Endometrial microvascular endothelial cells (primary cell): ENCODE results near the gene AP4S1. TPM values are rescaled to one million over a fixed set of nuclear protein-coding genes. Genes with fewer than 3 reads are reported as not detected.

Experiments
- in situ Hi-C: cut with HindIII; loops from 2 replicates; pipeline ENCODE4 v1.10.0; 2017; ENCODE audit warnings: low sequenced_read_pairs, low pct_unique_long_range_greater_than_20kb; ENCODE audit errors: inconsistent ontology term
- total RNA-seq: library from RNA; depleted of rRNA; stranded (reverse); fragments of >200 nt; gene quantifications from one replicate; pipeline ENCODE4 v1.2.3, GENCODE V29; 2015; ENCODE audit errors: inconsistent ontology term

Gene AP4S1
- total RNA-seq, 1 donor from 2014 or later = 18.8 TPM

GRCh38 chr14:31113794-31114193 is 88.3 kb downstream of the AP4S1 start:
- in situ Hi-C loops = no loop called here

GRCh38 chr14:31118892-31119291 is 93.4 kb downstream of the AP4S1 start:
- in situ Hi-C loops = no loop called here

- in situ Hi-C loops = no loop called here
These were observed 96.7 kb downstream of the AP4S1 start for GRCh38 chr14:31122098-31122611.

GRCh38 chr14:31122921-31123320 is 97.5 kb downstream of the AP4S1 start:
- in situ Hi-C loops = no loop called here

- in situ Hi-C loops = no loop called here
These were observed 98.7 kb downstream of the AP4S1 start for GRCh38 chr14:31124197-31124596.

GRCh38 chr14:31125231-31125630 is 99.8 kb downstream of the AP4S1 start:
- in situ Hi-C loops = no loop called here

GRCh38 chr14:31126680-31127079 is 101.2 kb downstream of the AP4S1 start:
- in situ Hi-C loops = no loop called here

GRCh38 chr14:31127690-31128089 is 102.2 kb downstream of the AP4S1 start:
- in situ Hi-C loops = no loop called here

- in situ Hi-C loops = no loop called here
These were observed 103.4 kb downstream of the AP4S1 start for GRCh38 chr14:31128601-31129526.

GRCh38 chr14:31133133-31133532 is 107.7 kb downstream of the AP4S1 start:
- in situ Hi-C loops = no loop called here

GRCh38 chr14:31137214-31137889 is 111.9 kb downstream of the AP4S1 start:
- in situ Hi-C loops = no loop called here

- in situ Hi-C loops = no loop called here
These were observed 112.9 kb downstream of the AP4S1 start for GRCh38 chr14:31138301-31138700.

GRCh38 chr14:31139301-31139847 is 113.9 kb downstream of the AP4S1 start:
- in situ Hi-C loops = no loop called here

GRCh38 chr14:31142455-31143087 is 117.1 kb downstream of the AP4S1 start:
- in situ Hi-C loops = no loop called here

Other genes starting within 250 kb of the AP4S1 start
- gene COCH, start 151.1 kb upstream of the AP4S1 start, total RNA-seq = not detected
- 39.6 TPM for gene STRN3, start 730 bp downstream of the AP4S1 start, total RNA-seq
- 119 TPM for gene HECTD1, start 182.1 kb downstream of the AP4S1 start, total RNA-seq